Measurements from ENCODE around the gene TUBE1. TPM values are rescaled to one million over a fixed set of nuclear protein-coding genes. Genes with fewer than 3 reads are reported as not detected.

The TUBE1 gene
- total RNA-seq, 1 experiment from 2014 or later = 42.5 TPM

DNA sequence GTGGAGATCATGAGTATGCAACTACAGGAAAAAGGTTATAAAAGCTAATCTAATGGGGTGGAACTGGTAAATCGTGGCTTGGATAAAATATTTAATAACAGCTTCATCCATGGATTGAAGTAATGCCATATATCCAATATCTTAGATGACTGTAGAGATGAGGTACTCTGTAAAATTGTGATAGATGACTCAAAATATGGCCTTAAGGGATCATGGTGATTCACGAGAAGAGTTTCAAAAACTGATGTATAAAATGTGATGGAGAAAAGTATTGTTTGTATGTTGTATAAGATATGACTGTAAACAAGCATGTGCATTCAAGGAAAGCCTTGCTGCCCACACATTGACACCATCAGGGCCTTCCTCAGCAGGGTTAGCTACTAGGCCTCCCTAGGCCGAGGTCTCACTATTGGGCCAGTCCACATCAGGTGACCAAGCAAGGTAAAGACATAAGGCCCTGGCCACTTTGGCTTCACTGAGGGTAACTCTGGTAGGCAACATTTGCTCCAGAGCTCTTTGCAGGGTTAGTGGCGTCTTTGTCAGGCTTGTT lies 51.1 kb downstream of the TUBE1 start:
- ChIA-PET CTCF (no interaction called here), RAD21 (ENCODE audit: low non-redundant PET in 1 of 2, low total read pairs in 2 of 2, uncharacterized antibody in 2 of 2, unreplicated experiment in 2 of 2) (no interaction called here), POLR2A (no interaction called here)
- BruUV-seq (replicated peaks) = no TSS peak
- H3K9me3 ChIP-seq (ENCODE audit: control insufficient read depth in 1 of 2, insufficient read depth in 1 of 2, low read depth in 1 of 2, low read length in 2 of 2) = no peaks in the 10 kb centered on the region
- intact Hi-C loops (cut with micrococcal nuclease) = no loop called here
- H3K27ac ChIP-seq (ENCODE audit: low read depth, low read length) = no peak overlapping the region
- no peak overlapping the region for H3K4me3 ChIP-seq (replicated peaks in 1 of 2; ENCODE audit: low read depth in 1 of 2, low read length in 2 of 2)
- H4K20me1 ChIP-seq (ENCODE audit: insufficient read depth) = no peaks in the 10 kb centered on the region
- H2AFZ ChIP-seq (ENCODE audit: low read depth, low read length, poor library complexity, severe bottlenecking) = no peak overlapping the region
- no peak overlapping the region for H3K9ac ChIP-seq (ENCODE audit: low read length)
- ATAC-seq = no peak
- no peak for TF ChIP-seq ZFX (IDR thresholded peaks at IDR 0.05)
- no peak for TF ChIP-seq SP1 (IDR thresholded peaks at IDR 0.05; ENCODE audit: low read depth)
- TF ChIP-seq ELF1 (IDR thresholded peaks at IDR 0.05; ENCODE audit: borderline replicate concordance, low read depth) = no peak
- TF ChIP-seq POLR2A (IDR thresholded peaks at IDR 0.05; ENCODE audit: borderline replicate concordance, extremely low read depth, insufficient read depth, insufficient read length) = no peak
- TF ChIP-seq POLR2AphosphoS5 (IDR thresholded peaks at IDR 0.05; ENCODE audit: low read depth, low read length) = no peak
- TF ChIP-seq CEBPB (IDR thresholded peaks at IDR 0.05; ENCODE audit: low read depth) = no peak
- TF ChIP-seq CBX3 (IDR thresholded peaks at IDR 0.05; ENCODE audit: low read depth) = no peak
- no peak for DNase-seq (ENCODE audit: low read depth, low spot score)
- H3K4me2 ChIP-seq (ENCODE audit: low read length) = no peak overlapping the region
- 0 out of 2 replicates have a peak, but pooled peaks cover 4% of the 10 kb centered on the region for H3K27me3 ChIP-seq (ENCODE audit: insufficient read depth, low read length)
- H3K79me2 ChIP-seq (ENCODE audit: insufficient read depth, low read length) = no peaks in the 10 kb centered on the region
- no peaks in the 10 kb centered on the region for H3K36me3 ChIP-seq (ENCODE audit: control insufficient read depth in 1 of 2, insufficient read depth in 2 of 2, low read length in 2 of 2)
- H3K9me2 ChIP-seq (ENCODE audit: insufficient read depth) = no peaks in the 10 kb centered on the region
- peaks cover 0 to 9% of the 10 kb centered on the region in 2 experiments; a peak in 2 of 4 replicates for H3K4me1 ChIP-seq (ENCODE audit: control insufficient read depth in 1 of 2, insufficient read depth in 2 of 2, low read length in 2 of 2)

DNA sequence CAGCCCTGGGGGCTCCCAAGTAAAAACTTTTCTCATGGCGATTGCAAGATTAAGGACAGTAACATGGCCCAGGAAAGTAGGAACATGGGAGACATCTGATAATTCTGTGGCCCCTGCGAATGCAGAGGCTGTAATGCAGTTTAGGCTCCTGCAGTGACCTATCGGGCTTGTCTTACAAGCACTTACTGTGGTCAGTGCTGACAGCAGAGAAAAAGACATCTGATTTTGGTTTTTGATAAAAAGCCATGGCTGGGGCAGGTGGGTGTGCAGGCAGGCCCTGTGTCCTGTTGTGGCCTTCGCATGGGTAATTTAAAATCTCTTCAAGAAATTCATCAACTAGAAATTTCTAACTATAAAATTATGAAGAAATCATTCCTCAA lies 52.7 kb downstream of the TUBE1 start:
- intact Hi-C loops (cut with micrococcal nuclease) = no loop called here
- Histone ChIP-seq H3K4me2 (ENCODE audit: low read length) (no peak overlapping the region), H3K79me2 (ENCODE audit: insufficient read depth, low read length) (no peaks in the 10 kb centered on the region), H3K4me1 (ENCODE audit: control insufficient read depth in 1 of 2, insufficient read depth in 2 of 2, low read length in 2 of 2) (peaks cover 0 to 9% of the 10 kb centered on the region in 2 experiments; a peak in 2 of 4 replicates), H3K9ac (ENCODE audit: low read length) (no peak overlapping the region), H3K9me2 (ENCODE audit: insufficient read depth) (no peaks in the 10 kb centered on the region), H3K4me3 (replicated peaks in 1 of 2; ENCODE audit: low read depth in 1 of 2, low read length in 2 of 2) (no peak overlapping the region), H3K27me3 (ENCODE audit: insufficient read depth, low read length) (0 out of 2 replicates have a peak, but pooled peaks cover 4% of the 10 kb centered on the region), H2AFZ (ENCODE audit: low read depth, low read length, poor library complexity, severe bottlenecking) (no peak overlapping the region), H4K20me1 (ENCODE audit: insufficient read depth) (no peaks in the 10 kb centered on the region), H3K9me3 (ENCODE audit: control insufficient read depth in 1 of 2, insufficient read depth in 1 of 2, low read depth in 1 of 2, low read length in 2 of 2) (no peaks in the 10 kb centered on the region), H3K27ac (ENCODE audit: low read depth, low read length) (no peak overlapping the region), H3K36me3 (ENCODE audit: control insufficient read depth in 1 of 2, insufficient read depth in 2 of 2, low read length in 2 of 2) (no peaks in the 10 kb centered on the region)
- ATAC-seq = no peak
- TF ChIP-seq FOSL1 (IDR thresholded peaks at IDR 0.05; ENCODE audit: low read depth) = no peak
- no peak for TF ChIP-seq ZNF274 (IDR thresholded peaks at IDR 0.05; ENCODE audit: low read depth, low read length)
- TF ChIP-seq SP1 (IDR thresholded peaks at IDR 0.05; ENCODE audit: low read depth) = no peak
- no peak for TF ChIP-seq ZFX (IDR thresholded peaks at IDR 0.05)
- no peak for TF ChIP-seq SRF (IDR thresholded peaks at IDR 0.05; ENCODE audit: low read depth)
- no peak for TF ChIP-seq POLR2A (IDR thresholded peaks at IDR 0.05; ENCODE audit: borderline replicate concordance, extremely low read depth, insufficient read depth, insufficient read length)
- TF ChIP-seq SIN3A (IDR thresholded peaks at IDR 0.05; ENCODE audit: low read depth) = no peak
- no peak for TF ChIP-seq TCF7L2 (IDR thresholded peaks at IDR 0.05; ENCODE audit: borderline replicate concordance, extremely low read depth, insufficient read depth, insufficient read length)
- no peak for TF ChIP-seq EZH2phosphoT487 (IDR thresholded peaks at IDR 0.05; ENCODE audit: borderline replicate concordance)
- TF ChIP-seq, protein P1, sequence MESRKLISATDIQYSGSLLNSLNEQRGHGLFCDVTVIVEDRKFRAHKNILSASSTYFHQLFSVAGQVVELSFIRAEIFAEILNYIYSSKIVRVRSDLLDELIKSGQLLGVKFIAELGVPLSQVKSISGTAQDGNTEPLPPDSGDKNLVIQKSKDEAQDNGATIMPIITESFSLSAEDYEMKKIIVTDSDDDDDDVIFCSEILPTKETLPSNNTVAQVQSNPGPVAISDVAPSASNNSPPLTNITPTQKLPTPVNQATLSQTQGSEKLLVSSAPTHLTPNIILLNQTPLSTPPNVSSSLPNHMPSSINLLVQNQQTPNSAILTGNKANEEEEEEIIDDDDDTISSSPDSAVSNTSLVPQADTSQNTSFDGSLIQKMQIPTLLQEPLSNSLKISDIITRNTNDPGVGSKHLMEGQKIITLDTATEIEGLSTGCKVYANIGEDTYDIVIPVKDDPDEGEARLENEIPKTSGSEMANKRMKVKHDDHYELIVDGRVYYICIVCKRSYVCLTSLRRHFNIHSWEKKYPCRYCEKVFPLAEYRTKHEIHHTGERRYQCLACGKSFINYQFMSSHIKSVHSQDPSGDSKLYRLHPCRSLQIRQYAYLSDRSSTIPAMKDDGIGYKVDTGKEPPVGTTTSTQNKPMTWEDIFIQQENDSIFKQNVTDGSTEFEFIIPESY (IDR thresholded peaks at IDR 0.05; ENCODE audit: extremely low read depth, insufficient replicate concordance, low read length) = no peak
- TF ChIP-seq, protein P2, sequence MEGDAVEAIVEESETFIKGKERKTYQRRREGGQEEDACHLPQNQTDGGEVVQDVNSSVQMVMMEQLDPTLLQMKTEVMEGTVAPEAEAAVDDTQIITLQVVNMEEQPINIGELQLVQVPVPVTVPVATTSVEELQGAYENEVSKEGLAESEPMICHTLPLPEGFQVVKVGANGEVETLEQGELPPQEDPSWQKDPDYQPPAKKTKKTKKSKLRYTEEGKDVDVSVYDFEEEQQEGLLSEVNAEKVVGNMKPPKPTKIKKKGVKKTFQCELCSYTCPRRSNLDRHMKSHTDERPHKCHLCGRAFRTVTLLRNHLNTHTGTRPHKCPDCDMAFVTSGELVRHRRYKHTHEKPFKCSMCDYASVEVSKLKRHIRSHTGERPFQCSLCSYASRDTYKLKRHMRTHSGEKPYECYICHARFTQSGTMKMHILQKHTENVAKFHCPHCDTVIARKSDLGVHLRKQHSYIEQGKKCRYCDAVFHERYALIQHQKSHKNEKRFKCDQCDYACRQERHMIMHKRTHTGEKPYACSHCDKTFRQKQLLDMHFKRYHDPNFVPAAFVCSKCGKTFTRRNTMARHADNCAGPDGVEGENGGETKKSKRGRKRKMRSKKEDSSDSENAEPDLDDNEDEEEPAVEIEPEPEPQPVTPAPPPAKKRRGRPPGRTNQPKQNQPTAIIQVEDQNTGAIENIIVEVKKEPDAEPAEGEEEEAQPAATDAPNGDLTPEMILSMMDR (IDR thresholded peaks at IDR 0.05 in 2 of 3, conservative IDR thresholded peaks at IDR 0.05 in 1 of 3; ENCODE audit: borderline replicate concordance in 1 of 3, insufficient read depth in 1 of 3, low read depth in 2 of 3, low read length in 2 of 3) = no peak
- CTCF ChIA-PET = no interaction called here
- DNase-seq (ENCODE audit: low read depth, low spot score) = no peak
- RAD21 ChIA-PET (ENCODE audit: low non-redundant PET in 1 of 2, low total read pairs in 2 of 2, uncharacterized antibody in 2 of 2, unreplicated experiment in 2 of 2) = no interaction called here
- BruUV-seq (replicated peaks) = no TSS peak
- POLR2A ChIA-PET = no interaction called here

All from HCT116 (cell line).